ENCODE results near the gene RXRB. TPM values are rescaled to one million over a fixed set of nuclear protein-coding genes. Genes with fewer than 3 reads are reported as not detected.
A peak's percentile ranks its signal among the peaks of the same experiment; 100 is the strongest.

The RXRB gene
- polyA plus RNA-seq, 1 of the 3 experiments (the other 2 are of a cell fraction): 45.8 TPM

DNA sequence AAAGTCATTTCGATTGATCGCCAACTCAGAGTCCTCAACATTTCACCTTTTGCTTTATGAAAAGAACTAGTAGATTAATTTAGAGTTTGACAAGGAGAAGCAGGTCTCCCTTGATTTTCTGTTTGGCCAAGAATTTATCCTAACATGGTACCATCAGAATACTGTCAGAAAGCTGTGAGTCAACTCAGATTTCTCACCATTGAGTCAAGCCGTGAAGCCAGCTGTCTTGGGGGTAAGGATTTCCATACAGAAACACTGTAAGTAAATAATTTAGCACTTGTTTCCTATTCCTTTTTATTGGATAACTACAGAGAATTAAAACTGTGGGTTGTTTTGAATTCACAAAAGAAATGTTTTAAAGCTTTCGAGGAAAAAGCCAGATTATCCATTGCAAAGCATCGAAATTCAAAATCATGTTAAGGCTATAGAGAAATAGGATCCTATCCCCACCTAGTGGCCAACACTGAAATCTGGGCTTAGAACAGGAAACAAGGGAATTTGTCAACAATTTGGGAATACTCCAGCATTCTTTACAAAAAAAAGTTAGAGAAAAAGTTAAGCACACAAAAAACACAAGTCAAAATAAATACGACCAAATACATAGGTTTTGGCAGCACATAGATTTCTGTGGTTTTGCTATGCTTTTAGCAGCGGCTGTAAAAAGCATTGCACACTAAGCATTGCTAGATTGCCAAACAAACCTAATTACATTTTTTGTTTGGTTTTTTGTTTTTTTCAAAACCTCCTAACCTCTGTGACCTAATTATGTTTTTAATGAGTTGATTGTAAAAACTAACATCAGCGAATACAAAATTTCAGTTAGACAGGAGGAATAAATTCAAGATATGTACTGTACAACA is 52.4 kb downstream of the RXRB start:
- TF ChIP-seq TEAD4 (IDR thresholded peaks at IDR 0.05; ENCODE audit: borderline replicate concordance, insufficient read depth) (no peak), MXI1 (IDR thresholded peaks at IDR 0.05; ENCODE audit: low read depth, low read length) (no peak), RFX5 (IDR thresholded peaks at IDR 0.05; ENCODE audit: low read length) (0 out of 2 replicates have a peak, but pooled peaks have one; percentile 24), EP300 (IDR thresholded peaks at IDR 0.05; ENCODE audit: borderline replicate concordance in 1 of 2, low read depth in 1 of 2, low read length in 1 of 2) (no peak), FOXJ3 (CRISPR knock-in tag; IDR thresholded peaks at IDR 0.05) (no peak), CHD2 (IDR thresholded peaks at IDR 0.05; ENCODE audit: low read length, partially characterized antibody) (no peak), ELF1 (IDR thresholded peaks at IDR 0.05) (no peak), SIN3A (IDR thresholded peaks at IDR 0.05; ENCODE audit: borderline replicate concordance, low read depth, low read length) (no peak), GATA2 (CRISPR knock-in tag; IDR thresholded peaks at IDR 0.05) (no peak), NRF1 (IDR thresholded peaks at IDR 0.05; ENCODE audit: low read depth, low read length) (no peak), RAD21 (IDR thresholded peaks at IDR 0.05; ENCODE audit: low read length) (peak; percentile 77), TAF1 (IDR thresholded peaks at IDR 0.05; ENCODE audit: borderline replicate concordance, low read depth, low read length) (no peak), FOSL2 (IDR thresholded peaks at IDR 0.05; ENCODE audit: borderline replicate concordance, low read depth) (no peak), RXRA (IDR thresholded peaks at IDR 0.05; ENCODE audit: borderline replicate concordance, low read depth) (no peak), YY1 (IDR thresholded peaks at IDR 0.05; ENCODE audit: low read depth) (no peak), SMC3 (IDR thresholded peaks at IDR 0.05; ENCODE audit: low read depth, low read length) (peak; percentile 68), NFIC (IDR thresholded peaks at IDR 0.05; ENCODE audit: borderline replicate concordance) (no peak), TCF12 (IDR thresholded peaks at IDR 0.05) (no peak)
- TF ChIP-seq, protein P1, sequence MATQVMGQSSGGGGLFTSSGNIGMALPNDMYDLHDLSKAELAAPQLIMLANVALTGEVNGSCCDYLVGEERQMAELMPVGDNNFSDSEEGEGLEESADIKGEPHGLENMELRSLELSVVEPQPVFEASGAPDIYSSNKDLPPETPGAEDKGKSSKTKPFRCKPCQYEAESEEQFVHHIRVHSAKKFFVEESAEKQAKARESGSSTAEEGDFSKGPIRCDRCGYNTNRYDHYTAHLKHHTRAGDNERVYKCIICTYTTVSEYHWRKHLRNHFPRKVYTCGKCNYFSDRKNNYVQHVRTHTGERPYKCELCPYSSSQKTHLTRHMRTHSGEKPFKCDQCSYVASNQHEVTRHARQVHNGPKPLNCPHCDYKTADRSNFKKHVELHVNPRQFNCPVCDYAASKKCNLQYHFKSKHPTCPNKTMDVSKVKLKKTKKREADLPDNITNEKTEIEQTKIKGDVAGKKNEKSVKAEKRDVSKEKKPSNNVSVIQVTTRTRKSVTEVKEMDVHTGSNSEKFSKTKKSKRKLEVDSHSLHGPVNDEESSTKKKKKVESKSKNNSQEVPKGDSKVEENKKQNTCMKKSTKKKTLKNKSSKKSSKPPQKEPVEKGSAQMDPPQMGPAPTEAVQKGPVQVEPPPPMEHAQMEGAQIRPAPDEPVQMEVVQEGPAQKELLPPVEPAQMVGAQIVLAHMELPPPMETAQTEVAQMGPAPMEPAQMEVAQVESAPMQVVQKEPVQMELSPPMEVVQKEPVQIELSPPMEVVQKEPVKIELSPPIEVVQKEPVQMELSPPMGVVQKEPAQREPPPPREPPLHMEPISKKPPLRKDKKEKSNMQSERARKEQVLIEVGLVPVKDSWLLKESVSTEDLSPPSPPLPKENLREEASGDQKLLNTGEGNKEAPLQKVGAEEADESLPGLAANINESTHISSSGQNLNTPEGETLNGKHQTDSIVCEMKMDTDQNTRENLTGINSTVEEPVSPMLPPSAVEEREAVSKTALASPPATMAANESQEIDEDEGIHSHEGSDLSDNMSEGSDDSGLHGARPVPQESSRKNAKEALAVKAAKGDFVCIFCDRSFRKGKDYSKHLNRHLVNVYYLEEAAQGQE (IDR thresholded peaks at IDR 0.05; ENCODE audit: low read depth, low read length): no peak
- TF ChIP-seq, protein P2, sequence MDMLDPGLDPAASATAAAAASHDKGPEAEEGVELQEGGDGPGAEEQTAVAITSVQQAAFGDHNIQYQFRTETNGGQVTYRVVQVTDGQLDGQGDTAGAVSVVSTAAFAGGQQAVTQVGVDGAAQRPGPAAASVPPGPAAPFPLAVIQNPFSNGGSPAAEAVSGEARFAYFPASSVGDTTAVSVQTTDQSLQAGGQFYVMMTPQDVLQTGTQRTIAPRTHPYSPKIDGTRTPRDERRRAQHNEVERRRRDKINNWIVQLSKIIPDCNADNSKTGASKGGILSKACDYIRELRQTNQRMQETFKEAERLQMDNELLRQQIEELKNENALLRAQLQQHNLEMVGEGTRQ (IDR thresholded peaks at IDR 0.05; ENCODE audit: borderline replicate concordance, low read depth, low read length): no peak
- TF ChIP-seq, protein P3, sequence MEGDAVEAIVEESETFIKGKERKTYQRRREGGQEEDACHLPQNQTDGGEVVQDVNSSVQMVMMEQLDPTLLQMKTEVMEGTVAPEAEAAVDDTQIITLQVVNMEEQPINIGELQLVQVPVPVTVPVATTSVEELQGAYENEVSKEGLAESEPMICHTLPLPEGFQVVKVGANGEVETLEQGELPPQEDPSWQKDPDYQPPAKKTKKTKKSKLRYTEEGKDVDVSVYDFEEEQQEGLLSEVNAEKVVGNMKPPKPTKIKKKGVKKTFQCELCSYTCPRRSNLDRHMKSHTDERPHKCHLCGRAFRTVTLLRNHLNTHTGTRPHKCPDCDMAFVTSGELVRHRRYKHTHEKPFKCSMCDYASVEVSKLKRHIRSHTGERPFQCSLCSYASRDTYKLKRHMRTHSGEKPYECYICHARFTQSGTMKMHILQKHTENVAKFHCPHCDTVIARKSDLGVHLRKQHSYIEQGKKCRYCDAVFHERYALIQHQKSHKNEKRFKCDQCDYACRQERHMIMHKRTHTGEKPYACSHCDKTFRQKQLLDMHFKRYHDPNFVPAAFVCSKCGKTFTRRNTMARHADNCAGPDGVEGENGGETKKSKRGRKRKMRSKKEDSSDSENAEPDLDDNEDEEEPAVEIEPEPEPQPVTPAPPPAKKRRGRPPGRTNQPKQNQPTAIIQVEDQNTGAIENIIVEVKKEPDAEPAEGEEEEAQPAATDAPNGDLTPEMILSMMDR (IDR thresholded peaks at IDR 0.05): peak; percentile 92
- TF ChIP-seq, protein P4, sequence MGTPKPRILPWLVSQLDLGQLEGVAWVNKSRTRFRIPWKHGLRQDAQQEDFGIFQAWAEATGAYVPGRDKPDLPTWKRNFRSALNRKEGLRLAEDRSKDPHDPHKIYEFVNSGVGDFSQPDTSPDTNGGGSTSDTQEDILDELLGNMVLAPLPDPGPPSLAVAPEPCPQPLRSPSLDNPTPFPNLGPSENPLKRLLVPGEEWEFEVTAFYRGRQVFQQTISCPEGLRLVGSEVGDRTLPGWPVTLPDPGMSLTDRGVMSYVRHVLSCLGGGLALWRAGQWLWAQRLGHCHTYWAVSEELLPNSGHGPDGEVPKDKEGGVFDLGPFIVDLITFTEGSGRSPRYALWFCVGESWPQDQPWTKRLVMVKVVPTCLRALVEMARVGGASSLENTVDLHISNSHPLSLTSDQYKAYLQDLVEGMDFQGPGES (IDR thresholded peaks at IDR 0.05; ENCODE audit: low read depth, low read length): no peak
- TF ChIP-seq, protein P5, sequence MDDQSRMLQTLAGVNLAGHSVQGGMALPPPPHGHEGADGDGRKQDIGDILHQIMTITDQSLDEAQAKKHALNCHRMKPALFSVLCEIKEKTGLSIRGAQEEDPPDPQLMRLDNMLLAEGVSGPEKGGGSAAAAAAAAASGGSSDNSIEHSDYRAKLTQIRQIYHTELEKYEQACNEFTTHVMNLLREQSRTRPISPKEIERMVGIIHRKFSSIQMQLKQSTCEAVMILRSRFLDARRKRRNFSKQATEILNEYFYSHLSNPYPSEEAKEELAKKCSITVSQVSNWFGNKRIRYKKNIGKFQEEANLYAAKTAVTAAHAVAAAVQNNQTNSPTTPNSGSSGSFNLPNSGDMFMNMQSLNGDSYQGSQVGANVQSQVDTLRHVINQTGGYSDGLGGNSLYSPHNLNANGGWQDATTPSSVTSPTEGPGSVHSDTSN (IDR thresholded peaks at IDR 0.05): no peak
- TF ChIP-seq, protein P6, sequence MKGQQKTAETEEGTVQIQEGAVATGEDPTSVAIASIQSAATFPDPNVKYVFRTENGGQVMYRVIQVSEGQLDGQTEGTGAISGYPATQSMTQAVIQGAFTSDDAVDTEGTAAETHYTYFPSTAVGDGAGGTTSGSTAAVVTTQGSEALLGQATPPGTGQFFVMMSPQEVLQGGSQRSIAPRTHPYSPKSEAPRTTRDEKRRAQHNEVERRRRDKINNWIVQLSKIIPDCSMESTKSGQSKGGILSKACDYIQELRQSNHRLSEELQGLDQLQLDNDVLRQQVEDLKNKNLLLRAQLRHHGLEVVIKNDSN (IDR thresholded peaks at IDR 0.05; ENCODE audit: borderline replicate concordance, low read depth): no peak
- H3F3A ChIP-seq (replicated peaks; ENCODE audit: insufficient read depth): no peaks in the 10 kb centered on the region
- WGBS (ENCODE audit: low lambda C conversion rate): 36% methylated on average over 8 of the region's 8 CpGs
- no peak overlapping the region for H3K4me2 ChIP-seq
- no peak overlapping the region for H3K9ac ChIP-seq
- peaks cover 30% of the 10 kb centered on the region for H3K27me3 ChIP-seq (ENCODE audit: insufficient read depth)
- ChIA-PET POLR2A (no interaction called here), CTCF (interaction anchor here (0.7 to 6.8 kb wide), 19 partner anchors 10 to 327 kb away, joined by 3 to 68 read pairs (median 5); no protein-coding TSS in a partner anchor)
- H4K20me1 ChIP-seq (ENCODE audit: insufficient read depth): no peaks in the 10 kb centered on the region
- no peaks in the 10 kb centered on the region for H3K9me2 ChIP-seq
- no peak overlapping the region for H2AFZ ChIP-seq (ENCODE audit: low read depth)
- H3K4me1 ChIP-seq (ENCODE audit: control insufficient read depth in 1 of 2, insufficient read depth in 2 of 2, low read depth in 1 of 2, low read length in 1 of 2): no peaks in the 10 kb centered on the region
- DNase-seq: peak; percentile 63
- H3K27ac ChIP-seq (ENCODE audit: low read depth in 2 of 2, low read length in 1 of 2): no peak overlapping the region
- no peaks in the 10 kb centered on the region for H3K79me2 ChIP-seq (ENCODE audit: insufficient read depth)
- no peaks in the 10 kb centered on the region for H3K36me3 ChIP-seq (replicated peaks in 1 of 2; ENCODE audit: control insufficient read depth in 1 of 2, insufficient read depth in 2 of 2, low read length in 1 of 2)
- H3K4me3 ChIP-seq (ENCODE audit: low read depth in 2 of 2, low read length in 1 of 2): no peak overlapping the region
- H3K9me3 ChIP-seq: 0 out of 2 replicates have a peak, but pooled peaks cover 5% of the 10 kb centered on the region

All from SK-N-SH (cell line).